Prostate gland (tissue), 2 donors: ENCODE results near the gene GPR35.

ENCODE experiments used
- CTCF ChIP-seq, 4 experiments: fragments of 200-600 bp in 2 of 4; fragments of 450-650 bp in 2 of 4; sonication (generic) in 2 of 4; IDR thresholded peaks; 1 replicate in 3 of 4; 2 replicates in 1 of 4; pipeline ENCODE4 v1.5.1; 2016 to 2019; ENCODE audit warnings: antibody characterized with exemption in 4 of 4, mild to moderate bottlenecking in 2 of 4, moderate library complexity in 2 of 4
- POLR2A ChIP-seq: fragments of 450-650 bp; IDR thresholded peaks from one replicate; pipeline ENCODE4 v1.6.1; 2016; ENCODE audit warnings: antibody characterized with exemption, mild to moderate bottlenecking

DNA sequence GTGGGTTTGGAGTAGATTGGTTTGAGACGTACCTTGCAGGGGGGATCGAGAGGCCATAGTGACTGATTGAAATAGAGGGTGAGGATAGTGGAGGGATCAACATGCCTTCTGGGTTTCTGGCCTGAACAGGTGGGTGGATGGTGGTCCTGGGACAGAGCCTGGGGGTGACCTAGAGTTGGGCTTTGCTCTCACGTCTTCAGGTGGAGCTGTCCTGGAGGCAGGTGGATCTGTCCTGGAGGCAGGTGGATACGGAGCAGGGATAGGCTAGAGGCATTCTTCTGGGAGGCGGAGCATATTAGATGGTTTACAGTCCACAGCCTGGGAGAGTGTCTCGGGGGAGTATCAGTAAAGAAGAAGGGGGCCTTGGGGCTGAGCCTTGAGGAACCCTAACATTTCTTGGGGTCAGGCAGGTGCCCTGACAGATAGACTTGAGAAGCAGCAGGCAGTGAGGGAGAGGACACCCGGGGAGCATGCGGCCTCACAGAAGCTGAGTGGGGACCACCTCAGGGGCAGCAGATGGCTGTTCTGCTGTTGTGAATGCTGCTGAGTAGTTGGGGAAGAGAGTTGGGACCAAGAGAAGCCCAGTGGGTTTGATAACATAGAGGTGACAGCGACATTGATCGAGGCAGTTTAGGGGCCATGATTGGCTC is 37.1 kb upstream of the GPR35 start:
- TF ChIP-seq CTCF (IDR thresholded peaks at IDR 0.05) (no peak), POLR2A (no peak)
